Liver (tissue), 9 donors: ENCODE data around the gene SFXN3. TPM values are rescaled to one million over a fixed set of nuclear protein-coding genes. Genes with fewer than 3 reads are reported as not detected.
"Not testable (repeated sequence)": the region's sequence is repeated elsewhere in the genome, so short reads cannot be mapped to it uniquely, and the experiment has no call there.

Experiments used
- DNase-seq: peaks from one replicate; pipeline ENCODE4 v3.0.0-alpha.2; 2017; ENCODE audit warnings: low spot score
- H3K27ac ChIP-seq, 2 donors: one replicate each; pipeline ENCODE4 v1.7.0; 2013; ENCODE audit warnings: inconsistent platforms in 2 of 2, low read length in 2 of 2, control low read depth in 1 of 2, low read depth in 1 of 2, mild to moderate bottlenecking in 1 of 2
- H3K27me3 ChIP-seq, 4 donors: one replicate each; pipeline versions ENCODE4 v1.6.1 to v1.7.0; 2013; ENCODE audit warnings: low read length in 3 of 4, inconsistent platforms in 1 of 4, mild to moderate bottlenecking in 1 of 4, moderate library complexity in 1 of 4; ENCODE audit not compliant: control insufficient read depth in 4 of 4, insufficient read depth in 4 of 4
- H3K36me3 ChIP-seq, 4 donors: one replicate each; pipeline versions ENCODE4 v1.6.1 to v1.7.0; 2013; ENCODE audit warnings: low read length in 3 of 4, mild to moderate bottlenecking in 3 of 4, low read depth in 1 of 4, moderate library complexity in 1 of 4; ENCODE audit not compliant: control insufficient read depth in 4 of 4, insufficient read depth in 3 of 4
- H3K4me1 ChIP-seq, 4 donors: one replicate each; pipeline versions ENCODE4 v1.6.1 to v1.7.0; 2013; ENCODE audit warnings: low read length in 3 of 4, mild to moderate bottlenecking in 3 of 4, moderate library complexity in 1 of 4; ENCODE audit not compliant: control insufficient read depth in 4 of 4, insufficient read depth in 4 of 4
- H3K4me3 ChIP-seq, 3 donors: one replicate each; pipeline versions ENCODE4 v1.6.1 to v1.7.0; 2013; ENCODE audit warnings: low read length in 3 of 3, control low read depth in 1 of 3, low read depth in 1 of 3, mild to moderate bottlenecking in 1 of 3
- H3K9ac ChIP-seq, 2 donors: one replicate each; pipeline ENCODE4 v1.7.0; 2013; ENCODE audit warnings: low read length in 2 of 2, mild to moderate bottlenecking in 2 of 2, moderate library complexity in 2 of 2, control low read depth in 1 of 2, low read depth in 1 of 2
- H3K9me3 ChIP-seq, 4 donors: one replicate each; pipeline versions ENCODE4 v1.6.1 to v1.7.0; 2013; ENCODE audit warnings: low read length in 3 of 4; ENCODE audit not compliant: control insufficient read depth in 4 of 4
- ATF3 ChIP-seq: IDR thresholded peaks from 2 replicates; pipeline ENCODE4 v1.6.1; 2016; ENCODE audit warnings: antibody characterized with exemption
- CTCF ChIP-seq: fragments of 150-350 bp; IDR thresholded peaks from 2 replicates; pipeline ENCODE4 v1.5.1; 2017; ENCODE audit warnings: improper control_type of control experiment, low read depth, low read length; ENCODE audit not compliant: missing input control
- EGR1 ChIP-seq, 2 donors: IDR thresholded peaks; 2 replicates each; pipeline ENCODE4 v1.6.1; 2016 to 2018; ENCODE audit warnings: antibody characterized with exemption in 2 of 2, low read depth in 2 of 2
- FOXA1 ChIP-seq: IDR thresholded peaks from 2 replicates; pipeline ENCODE4 v1.6.1; 2016; ENCODE audit warnings: antibody characterized with exemption
- FOXA2 ChIP-seq: IDR thresholded peaks from 2 replicates; pipeline ENCODE4 v1.6.1; 2016; ENCODE audit warnings: antibody characterized with exemption
- GABPA ChIP-seq, 2 donors: IDR thresholded peaks in 1 of 2; conservative IDR thresholded peaks in 1 of 2; 2 replicates each; pipeline ENCODE4 v1.6.1; 2016; ENCODE audit warnings: antibody characterized with exemption in 2 of 2, mild to moderate bottlenecking in 1 of 2, moderate library complexity in 1 of 2
- HNF4A ChIP-seq, 2 donors: conservative IDR thresholded peaks; 2 replicates each; pipeline ENCODE4 v1.6.1; 2016; ENCODE audit warnings: antibody characterized with exemption in 2 of 2, mild to moderate bottlenecking in 2 of 2
- HNF4G ChIP-seq: IDR thresholded peaks from 2 replicates; pipeline ENCODE4 v1.6.1; 2016; ENCODE audit warnings: antibody characterized with exemption
- JUND ChIP-seq, 2 donors: IDR thresholded peaks; 2 replicates each; pipeline ENCODE4 v1.6.1; 2016; ENCODE audit warnings: antibody characterized with exemption in 2 of 2
- MAX ChIP-seq: IDR thresholded peaks from 2 replicates; pipeline ENCODE4 v1.6.1; 2016; ENCODE audit warnings: antibody characterized with exemption
- NR2F2 ChIP-seq: IDR thresholded peaks from 2 replicates; pipeline ENCODE4 v1.6.1; 2016; ENCODE audit warnings: antibody characterized with exemption
- REST ChIP-seq: IDR thresholded peaks from 2 replicates; pipeline ENCODE4 v1.6.1; 2016; ENCODE audit warnings: antibody characterized with exemption, mild to moderate bottlenecking
- RXRA ChIP-seq, 2 donors: IDR thresholded peaks; 2 replicates each; pipeline ENCODE4 v1.6.1; 2017 to 2018; ENCODE audit warnings: antibody characterized with exemption in 2 of 2, mild to moderate bottlenecking in 1 of 2
- SP1 ChIP-seq: IDR thresholded peaks from 2 replicates; pipeline ENCODE4 v1.6.1; 2018; ENCODE audit warnings: antibody characterized with exemption, mild to moderate bottlenecking
- YY1 ChIP-seq: IDR thresholded peaks from 2 replicates; pipeline ENCODE4 v1.6.1; 2016; ENCODE audit warnings: antibody characterized with exemption, mild to moderate bottlenecking
- ZBTB33 ChIP-seq: IDR thresholded peaks from 2 replicates; pipeline ENCODE4 v1.6.1; 2016; ENCODE audit warnings: antibody characterized with exemption
- WGBS: extraction: QIAGEN DNeasy Blood & Tissue Kit; methylation state at CpG from one replicate; pipeline ENCODE4 v1.1.7; 2013; 5-methylcytosine and 5-hydroxymethylcytosine counted together
- polyA plus RNA-seq, 2 donors: library from polyadenylated mRNA; stranded (reverse) in 1 of 2; unstranded in 1 of 2; fragments of 200-250 nt in 1 of 2; fragments of >200 nt in 1 of 2; fragmentation: Nextera tagmentation in 1 of 2; extraction: Ambion mirVana in 1 of 2; gene quantifications; one replicate each; pipeline versions ENCODE4 v1.2.1 to v1.2.3, GENCODE V29; 2013 to 2015
- total RNA-seq, 2 donors: library from RNA; depleted of rRNA; stranded (reverse); fragments of >200 nt; gene quantifications; one replicate each; pipeline ENCODE4 v1.2.3, GENCODE V29; 2014
- donor health status: healthy.
- donor health status: healthy.
- donor health status: healthy.
- donor health status: healthy.
- donor health status: healthy.

The SFXN3 gene
- total and polyA plus RNA-seq, 4 donors, result 1.7 to 11.1 (median 6.3) TPM

GRCh38 chr10:101033276-101033675 lies 2.2 kb downstream of the SFXN3 start (continued):
- TF ChIP-seq REST (no peak), MAX (no peak), ZBTB33 (no peak), HNF4G (no peak), FOXA2 (no peak), SP1 (no peak), ATF3 (no peak), FOXA1 (no peak)

GRCh38 chr10:101034404-101034803 lies 3.4 kb downstream of the SFXN3 start:
- H3K27ac ChIP-seq, H3K27me3 ChIP-seq, H3K9ac ChIP-seq, DNase-seq, H3K9me3 ChIP-seq, H3K4me3 ChIP-seq: not testable (repeated sequence)
- WGBS, result 94% methylated on average over 4 of the region's 4 CpGs
- peaks cover 0 to 20% (median 5%) of the 10 kb centered on the region in 4 donors for H3K36me3 ChIP-seq
- H3K4me1 ChIP-seq, result peaks cover 4 to 24% (median 18%) of the 10 kb centered on the region in 4 donors

- Histone ChIP-seq H3K27me3 (no peaks in the 10 kb centered on the region), H3K4me3 (no peak overlapping the region), H3K9ac (no peak overlapping the region), H3K36me3 (peaks cover 0 to 22% (median 5%) of the 10 kb centered on the region in 4 donors), H3K4me1 (peaks cover 4 to 24% (median 18%) of the 10 kb centered on the region in 4 donors), H3K9me3 (no peaks in the 10 kb centered on the region), H3K27ac (no peak overlapping the region)
- TF ChIP-seq CTCF, result no peak
- TF ChIP-seq ATF3, result no peak
- TF ChIP-seq SP1, result no peak
- TF ChIP-seq JUND (IDR thresholded peaks at IDR 0.05), result no peak
- TF ChIP-seq GABPA (IDR thresholded peaks at IDR 0.05 in 1 of 2, conservative IDR thresholded peaks at IDR 0.05 in 1 of 2), result no peak
- no peak for TF ChIP-seq RXRA (IDR thresholded peaks at IDR 0.05)
- TF ChIP-seq REST, result no peak
- no peak for TF ChIP-seq FOXA1
- TF ChIP-seq YY1, result no peak
- no peak for TF ChIP-seq FOXA2
- TF ChIP-seq NR2F2, result no peak
- TF ChIP-seq MAX, result no peak
- TF ChIP-seq HNF4A (conservative IDR thresholded peaks at IDR 0.05), result no peak
- no peak for TF ChIP-seq HNF4G
- TF ChIP-seq EGR1 (IDR thresholded peaks at IDR 0.05; ENCODE audit: low read depth in 2 of 2), result no peak
- no peak for DNase-seq
- WGBS, result 95% methylated on average over 7 of the region's 7 CpGs
Measured at GRCh38 chr10:101035314-101035713, 4.3 kb downstream of the SFXN3 start.
